Measurements from ENCODE around the gene CCDC85B.

DNA sequence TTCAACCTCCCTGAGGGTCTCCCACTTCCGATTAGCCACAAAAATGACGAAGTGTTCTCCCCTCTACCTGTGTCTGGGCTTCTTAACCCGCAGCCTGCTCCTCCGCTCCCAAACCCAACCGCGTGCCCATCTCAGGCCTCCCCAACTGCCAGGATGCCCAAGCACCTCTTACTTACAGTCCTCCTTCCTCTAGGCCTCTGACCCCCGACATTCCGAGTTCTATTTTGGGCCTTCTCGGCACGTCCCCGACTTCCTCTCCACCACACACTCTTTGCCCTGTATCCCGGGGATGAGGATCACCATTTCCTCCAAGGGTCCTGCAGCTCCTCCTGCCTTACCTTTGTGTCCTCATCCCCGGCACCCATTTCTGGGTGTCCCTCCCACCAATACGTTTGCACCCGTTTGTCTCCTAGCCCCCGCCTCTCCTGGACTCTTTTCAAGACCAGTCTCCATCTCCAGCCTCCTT lies 30.6 kb upstream of the CCDC85B start:
- TF ChIP-seq, protein P1, sequence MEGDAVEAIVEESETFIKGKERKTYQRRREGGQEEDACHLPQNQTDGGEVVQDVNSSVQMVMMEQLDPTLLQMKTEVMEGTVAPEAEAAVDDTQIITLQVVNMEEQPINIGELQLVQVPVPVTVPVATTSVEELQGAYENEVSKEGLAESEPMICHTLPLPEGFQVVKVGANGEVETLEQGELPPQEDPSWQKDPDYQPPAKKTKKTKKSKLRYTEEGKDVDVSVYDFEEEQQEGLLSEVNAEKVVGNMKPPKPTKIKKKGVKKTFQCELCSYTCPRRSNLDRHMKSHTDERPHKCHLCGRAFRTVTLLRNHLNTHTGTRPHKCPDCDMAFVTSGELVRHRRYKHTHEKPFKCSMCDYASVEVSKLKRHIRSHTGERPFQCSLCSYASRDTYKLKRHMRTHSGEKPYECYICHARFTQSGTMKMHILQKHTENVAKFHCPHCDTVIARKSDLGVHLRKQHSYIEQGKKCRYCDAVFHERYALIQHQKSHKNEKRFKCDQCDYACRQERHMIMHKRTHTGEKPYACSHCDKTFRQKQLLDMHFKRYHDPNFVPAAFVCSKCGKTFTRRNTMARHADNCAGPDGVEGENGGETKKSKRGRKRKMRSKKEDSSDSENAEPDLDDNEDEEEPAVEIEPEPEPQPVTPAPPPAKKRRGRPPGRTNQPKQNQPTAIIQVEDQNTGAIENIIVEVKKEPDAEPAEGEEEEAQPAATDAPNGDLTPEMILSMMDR (IDR thresholded peaks at IDR 0.05), result no peak
- TF ChIP-seq POLR2A (IDR thresholded peaks at IDR 0.05), result no peak

Measured in testis (tissue), 2 donors.